ENCODE data around the gene ZNF580.
A peak's percentile ranks its signal among the peaks of the same experiment; 100 is the strongest.

Gene ZNF580, protein sequence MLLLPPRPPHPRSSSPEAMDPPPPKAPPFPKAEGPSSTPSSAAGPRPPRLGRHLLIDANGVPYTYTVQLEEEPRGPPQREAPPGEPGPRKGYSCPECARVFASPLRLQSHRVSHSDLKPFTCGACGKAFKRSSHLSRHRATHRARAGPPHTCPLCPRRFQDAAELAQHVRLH

DNA sequence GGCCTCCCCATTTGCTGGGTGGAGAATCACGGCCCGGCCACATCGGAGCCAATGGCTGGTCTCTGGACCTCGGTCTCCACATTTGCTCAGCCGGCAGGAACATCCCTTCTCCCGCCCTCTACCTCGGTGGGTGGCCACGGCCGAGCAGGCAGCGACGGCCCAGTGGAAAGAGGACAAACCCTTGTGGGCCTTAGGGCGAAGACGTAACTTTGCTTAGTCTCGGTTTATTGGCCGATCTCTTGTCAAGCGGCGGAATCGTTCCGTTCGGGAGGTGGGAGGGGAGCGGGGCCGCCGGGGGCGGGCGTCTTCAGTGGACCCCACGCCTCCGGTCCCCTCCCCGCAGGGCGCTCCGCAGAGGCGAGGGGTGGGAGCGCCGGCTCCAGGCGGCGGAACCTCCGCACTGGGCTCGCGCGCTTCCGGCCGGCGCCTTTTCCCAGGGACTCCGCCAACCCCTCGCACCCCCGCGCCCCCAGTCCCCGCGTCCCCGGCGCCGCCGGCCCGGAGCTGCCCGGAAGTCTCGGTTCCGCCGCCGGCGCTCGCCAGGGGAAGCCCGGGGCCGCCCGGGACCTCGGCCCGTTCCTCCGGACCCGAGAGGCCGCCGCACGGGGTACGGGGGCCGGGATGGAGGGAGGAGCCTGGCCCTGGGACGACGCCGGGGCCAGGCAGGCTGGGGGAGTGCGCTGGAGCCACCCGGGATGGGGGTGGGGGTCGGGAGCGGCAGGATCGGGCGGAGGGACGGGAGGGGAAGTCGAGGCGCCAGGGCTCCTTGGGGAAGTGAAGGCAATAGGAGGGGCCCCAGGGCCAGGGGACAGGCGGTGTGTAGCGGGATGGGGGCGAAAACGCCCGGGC, at the start of gene ZNF580:
TSS of gene ZNF580 (plus strand) at position 426 of the 849 bp plus-strand sequence. CDS start 1,507 bp downstream, outside the sequence.
- DNase-seq (ENCODE audit: low spot score) = peak; percentile 36

DNA sequence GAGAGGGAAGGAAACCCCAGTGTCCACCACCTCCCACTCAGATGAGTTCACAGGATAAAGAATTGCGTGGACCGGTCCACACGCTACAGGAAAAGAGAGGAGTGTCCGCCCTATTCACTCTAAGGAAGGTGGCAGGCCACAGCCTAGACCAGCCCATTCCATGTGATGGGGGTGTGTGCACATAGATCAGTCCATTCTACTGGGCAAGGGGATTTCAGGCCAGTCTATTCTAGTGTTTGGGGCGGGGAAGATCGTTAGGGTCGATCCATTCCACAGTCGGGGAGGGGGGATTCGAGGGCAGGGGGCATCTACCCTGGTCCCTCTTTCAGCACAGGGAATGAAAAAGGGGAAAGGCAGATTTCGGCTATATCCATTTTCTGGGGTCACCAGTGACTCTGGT, 49.2 kb upstream of the ZNF580 start:
- no peak for DNase-seq (ENCODE audit: low spot score)

DNA sequence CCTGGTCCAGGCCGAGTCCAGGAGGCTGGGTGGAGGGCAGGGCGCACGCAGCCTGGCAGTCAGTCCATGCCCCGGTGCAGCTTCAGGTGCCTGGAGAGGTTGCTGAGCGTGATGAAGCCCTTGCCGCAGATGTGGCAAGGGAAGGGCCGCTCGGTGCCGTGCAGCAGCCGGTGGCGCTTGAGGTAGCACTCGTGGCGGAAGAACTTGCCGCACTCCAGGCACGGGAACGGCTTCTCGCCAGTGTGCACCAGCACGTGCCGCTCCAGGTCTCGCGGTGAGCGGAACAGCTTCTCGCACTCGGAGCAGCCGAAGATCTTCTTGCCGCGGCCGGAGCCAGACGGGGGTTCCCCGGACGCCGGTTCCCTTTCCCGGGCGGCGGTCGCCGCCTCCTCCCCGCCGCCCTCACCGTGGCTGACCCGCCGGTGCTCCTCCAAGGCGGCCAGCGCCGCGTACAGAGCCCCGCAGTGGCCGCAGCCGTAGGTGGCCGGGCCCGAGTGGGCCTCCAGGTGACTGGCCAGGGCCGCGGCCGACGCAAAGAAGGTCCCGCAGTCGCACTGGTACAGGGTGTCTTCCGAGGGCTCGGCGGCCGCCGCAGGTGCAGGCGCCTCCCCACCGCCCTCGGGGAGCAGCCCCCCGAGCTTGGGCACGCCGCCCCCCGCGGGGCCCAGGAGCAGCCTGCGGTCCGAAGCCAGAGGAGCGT, 48.3 kb upstream of the ZNF580 start:
- no peak for DNase-seq (ENCODE audit: low spot score)

DNA sequence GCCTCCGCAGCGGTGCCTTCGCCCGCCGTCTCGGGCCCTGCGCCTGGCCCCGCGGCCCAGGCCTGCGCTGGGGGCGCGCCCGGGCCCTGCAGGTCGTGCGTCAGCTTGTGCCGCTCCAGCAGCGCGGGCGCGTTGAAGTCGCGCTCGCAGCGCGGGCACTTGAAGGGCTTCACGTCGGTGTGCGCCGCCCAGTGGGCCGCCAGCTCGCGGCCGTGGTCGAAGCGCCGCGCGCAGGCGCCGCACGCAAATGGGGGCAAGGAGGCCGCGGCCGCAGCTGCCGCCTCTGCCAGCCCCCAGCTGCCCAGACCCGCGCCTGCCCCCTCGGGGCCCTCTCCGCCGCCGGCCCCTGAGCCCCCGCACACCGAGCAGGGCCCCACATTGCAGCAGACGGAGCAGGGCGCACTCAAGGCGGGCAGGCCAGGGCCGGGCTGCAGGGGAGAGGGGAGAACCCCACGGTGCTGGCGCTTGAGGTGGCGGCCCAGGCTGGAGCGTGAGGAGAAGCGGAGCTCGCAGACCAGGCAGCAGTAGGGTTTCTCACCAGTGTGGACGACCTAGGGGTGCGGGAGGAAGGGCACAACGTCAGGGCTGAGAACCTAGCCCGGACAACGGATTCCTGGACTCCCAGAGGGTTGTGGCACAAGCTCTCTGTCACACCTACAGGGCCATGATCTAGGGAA, 47.6 kb upstream of the ZNF580 start:
- no peak for DNase-seq (ENCODE audit: low spot score)

DNA sequence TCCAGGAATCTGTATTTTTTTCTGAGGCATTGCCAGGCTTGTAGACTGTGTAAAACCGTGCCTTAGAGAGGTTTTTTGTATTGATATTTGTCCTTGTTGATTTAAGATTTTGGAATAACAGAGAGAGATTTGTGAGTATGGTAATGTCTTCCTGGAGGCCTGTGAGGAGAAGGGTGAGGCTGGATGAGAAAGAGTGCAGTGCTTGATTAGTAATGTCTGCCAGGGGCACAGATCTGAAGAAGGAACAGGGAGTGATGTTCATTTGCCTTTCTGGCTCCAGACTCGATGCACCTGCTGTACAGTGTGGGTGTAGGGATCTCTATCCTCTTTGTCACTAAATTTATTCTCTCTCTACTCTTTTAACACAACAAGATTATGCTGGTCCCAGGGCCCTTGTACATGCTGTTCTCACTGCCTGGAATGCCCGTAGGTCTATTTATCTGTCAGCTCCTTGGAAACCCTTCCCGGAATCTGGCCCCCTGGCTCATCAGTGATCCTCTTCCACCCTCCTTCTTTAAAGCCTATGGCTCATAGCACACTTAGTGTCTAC, 45.7 kb upstream of the ZNF580 start:
- no peak for DNase-seq (ENCODE audit: low spot score)

DNA sequence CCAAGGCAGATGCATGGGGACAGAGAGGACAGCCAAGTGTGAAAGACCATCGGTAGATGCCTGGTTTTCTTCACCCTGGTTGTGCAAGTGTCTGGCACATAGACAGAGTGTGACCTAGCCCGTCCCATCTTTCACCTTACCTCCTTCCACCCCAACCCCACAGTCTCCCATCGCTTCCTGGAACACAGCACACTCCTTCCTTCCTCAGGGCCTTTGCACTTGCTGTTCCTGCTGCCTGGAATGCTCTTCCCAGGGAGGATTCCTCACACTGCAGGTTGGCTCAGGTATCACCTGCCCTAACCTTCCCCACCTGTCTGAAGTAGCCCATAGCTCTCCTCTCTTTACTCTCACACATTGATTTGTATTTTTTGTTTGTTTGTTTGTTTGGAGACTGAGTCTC, 44.5 kb upstream of the ZNF580 start:
- no peak for DNase-seq (ENCODE audit: low spot score)

GRCh38 chr19:55597501-55597921, 43.3 kb upstream of the ZNF580 start:
- DNase-seq (ENCODE audit: low spot score) = no peak

DNA sequence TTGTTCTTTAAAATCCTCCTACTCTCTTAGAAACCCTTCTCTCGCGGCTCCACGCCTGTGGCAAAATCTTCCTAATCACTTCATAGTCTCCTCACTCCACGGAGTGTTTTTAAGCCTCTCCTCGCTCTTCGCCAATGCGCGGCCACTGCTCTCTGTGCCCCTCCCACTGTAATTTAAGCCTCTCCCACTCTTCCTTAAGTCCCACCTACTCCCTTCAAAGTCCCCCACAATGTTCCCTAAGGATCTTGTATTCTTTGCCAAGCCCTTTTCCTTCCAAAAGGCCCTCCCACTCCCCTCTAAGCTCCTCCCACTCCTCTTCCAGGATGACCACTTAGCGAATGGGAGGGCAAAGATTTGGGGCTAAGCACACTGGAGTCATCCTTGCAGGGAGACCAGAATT, 42.8 kb upstream of the ZNF580 start:
- DNase-seq (ENCODE audit: low spot score) = no peak

DNA sequence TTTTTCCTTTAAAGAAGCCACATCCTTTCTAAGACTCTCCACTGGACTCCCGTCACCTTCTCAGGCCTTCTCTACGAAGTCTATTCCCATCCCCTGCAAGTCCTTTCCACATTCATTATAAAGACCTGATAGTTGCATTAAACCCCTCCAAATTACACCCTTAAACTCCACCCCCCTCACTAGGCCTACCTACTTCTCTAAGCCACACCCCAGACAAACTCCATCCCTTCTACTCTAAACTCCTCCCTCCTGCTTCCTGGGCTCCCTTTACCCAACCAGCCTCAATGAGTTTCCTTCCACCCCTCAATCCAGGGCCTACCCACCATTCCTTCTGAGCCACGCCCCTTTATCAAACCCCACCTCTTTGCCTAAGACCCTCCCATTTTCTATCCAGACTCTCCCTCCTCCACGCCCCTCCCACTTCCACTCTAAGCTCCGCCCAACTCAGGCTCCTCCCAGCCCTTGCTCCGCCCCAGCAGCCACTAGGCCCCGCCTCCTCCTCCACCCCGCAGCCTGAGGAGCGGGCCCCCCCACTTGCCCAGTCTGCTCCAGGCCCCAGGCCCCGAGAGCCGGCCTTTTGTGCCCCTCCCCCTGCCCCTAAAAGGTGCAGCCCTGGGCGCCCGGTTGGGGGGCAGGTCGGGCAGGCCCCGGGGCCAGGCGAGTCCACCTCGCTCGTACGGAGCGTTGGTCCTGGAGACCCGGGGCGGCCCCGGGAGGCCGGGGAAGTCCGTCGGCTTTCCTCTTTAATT, 41.9 kb upstream of the ZNF580 start:
- DNase-seq (ENCODE audit: low spot score) = peak; percentile 94

- peak; percentile 96 for DNase-seq (ENCODE audit: low spot score)
Observed at GRCh38 chr19:55599468-55599841, 41.3 kb upstream of the ZNF580 start, which contains the start of gene FIZ1. Gene FIZ1 (minus strand): TSS chr19:55599517. CDS start chr19:55597865, 1,652 bp downstream.

GRCh38 chr19:55599842-55600661, 40.8 kb upstream of the ZNF580 start, which contains the start of gene ZNF524:
Gene ZNF524 (plus strand): TSS chr19:55600288. CDS start chr19:55602113, 1,825 bp downstream.
- peak; percentile 90 for DNase-seq (ENCODE audit: low spot score)

- DNase-seq (ENCODE audit: low spot score) = peak; percentile 41
Observed at GRCh38 chr19:55600662-55601028, 40.2 kb upstream of the ZNF580 start.

GRCh38 chr19:55601084-55601483, 39.7 kb upstream of the ZNF580 start:
- DNase-seq (ENCODE audit: low spot score) = peak; percentile 13

DNA sequence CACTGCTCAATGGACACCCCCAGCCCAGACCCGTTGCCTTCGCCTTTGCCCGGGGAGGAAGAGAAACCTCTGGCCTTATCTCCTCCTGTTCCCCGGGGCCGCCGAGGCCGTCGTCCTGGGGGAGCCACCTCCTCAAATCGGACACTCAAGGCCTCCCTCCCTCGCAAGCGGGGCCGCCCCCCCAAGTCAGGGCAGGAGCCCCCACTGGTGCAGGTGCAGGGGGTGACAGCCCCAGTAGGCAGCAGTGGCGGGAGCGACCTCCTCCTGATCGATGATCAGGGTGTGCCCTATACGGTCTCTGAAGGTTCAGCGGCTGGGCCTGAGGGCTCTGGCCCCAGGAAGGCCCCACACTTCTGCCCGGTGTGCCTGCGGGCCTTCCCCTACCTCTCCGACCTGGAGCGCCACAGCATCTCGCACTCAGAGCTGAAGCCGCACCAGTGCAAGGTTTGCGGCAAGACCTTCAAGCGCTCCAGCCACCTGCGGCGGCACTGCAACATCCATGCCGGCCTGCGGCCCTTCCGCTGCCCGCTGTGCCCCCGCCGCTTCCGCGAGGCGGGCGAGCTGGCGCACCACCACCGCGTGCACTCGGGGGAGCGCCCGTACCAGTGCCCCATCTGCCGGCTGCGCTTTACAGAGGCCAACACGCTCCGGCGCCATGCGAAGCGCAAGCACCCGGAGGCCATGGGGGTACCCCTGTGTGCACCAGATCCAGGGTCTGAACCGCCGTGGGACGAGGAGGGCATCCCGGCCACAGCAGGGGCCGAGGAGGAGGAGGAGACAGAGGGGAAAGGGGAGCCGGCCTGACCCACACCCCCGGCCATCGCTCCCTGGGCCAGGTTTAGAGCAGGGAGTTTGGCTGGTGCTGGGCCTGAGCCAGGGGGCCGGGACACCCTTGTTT, 38.4 kb upstream of the ZNF580 start:
- no peak for DNase-seq (ENCODE audit: low spot score)

DNA sequence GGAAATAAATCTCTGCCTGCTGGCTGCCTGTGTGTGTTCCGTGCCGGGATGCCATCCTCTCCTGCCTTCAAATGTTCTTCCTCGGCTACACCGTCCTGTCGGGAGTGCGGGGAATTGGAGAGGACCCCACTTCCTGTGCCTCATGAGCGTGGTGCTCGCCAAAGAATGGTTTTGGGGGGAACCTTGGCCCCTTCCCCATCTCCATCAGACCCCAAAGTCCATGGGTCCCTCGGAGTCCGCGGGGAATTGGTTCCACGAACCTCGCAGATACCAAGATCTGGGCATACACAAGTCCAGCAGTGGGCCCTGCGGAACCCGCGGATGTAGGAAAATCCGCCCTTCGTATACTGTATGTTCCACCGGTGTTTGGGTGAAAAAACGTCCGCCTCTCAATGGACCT, 37.7 kb upstream of the ZNF580 start:
- DNase-seq (ENCODE audit: low spot score) = no peak

GRCh38 chr19:55603581-55604292, 37.1 kb upstream of the ZNF580 start:
- DNase-seq (ENCODE audit: low spot score) = peak; percentile 32

DNA sequence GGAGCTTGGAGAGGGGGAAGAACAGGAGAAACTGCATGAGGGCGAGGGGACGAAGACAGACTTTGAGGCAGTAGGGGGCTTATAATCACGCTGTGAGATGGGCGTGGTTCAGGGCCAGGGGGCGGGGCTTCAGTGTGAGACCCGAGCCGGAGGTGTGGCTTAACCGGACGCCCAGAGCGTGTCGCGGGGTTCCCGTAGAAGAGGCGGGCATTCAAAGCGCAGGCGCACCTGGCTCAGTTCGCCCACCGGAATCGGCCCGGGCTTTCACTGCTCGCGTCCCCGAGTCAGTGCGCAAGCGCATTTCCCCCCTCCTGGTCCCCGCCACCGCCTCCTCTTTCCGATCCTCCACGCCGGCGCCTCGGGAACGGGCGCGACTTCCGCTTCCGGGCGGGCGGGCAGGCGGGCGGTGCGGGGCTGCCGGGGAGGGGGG, 35.6 kb upstream of the ZNF580 start:
- DNase-seq (ENCODE audit: low spot score) = peak; percentile 83

DNA sequence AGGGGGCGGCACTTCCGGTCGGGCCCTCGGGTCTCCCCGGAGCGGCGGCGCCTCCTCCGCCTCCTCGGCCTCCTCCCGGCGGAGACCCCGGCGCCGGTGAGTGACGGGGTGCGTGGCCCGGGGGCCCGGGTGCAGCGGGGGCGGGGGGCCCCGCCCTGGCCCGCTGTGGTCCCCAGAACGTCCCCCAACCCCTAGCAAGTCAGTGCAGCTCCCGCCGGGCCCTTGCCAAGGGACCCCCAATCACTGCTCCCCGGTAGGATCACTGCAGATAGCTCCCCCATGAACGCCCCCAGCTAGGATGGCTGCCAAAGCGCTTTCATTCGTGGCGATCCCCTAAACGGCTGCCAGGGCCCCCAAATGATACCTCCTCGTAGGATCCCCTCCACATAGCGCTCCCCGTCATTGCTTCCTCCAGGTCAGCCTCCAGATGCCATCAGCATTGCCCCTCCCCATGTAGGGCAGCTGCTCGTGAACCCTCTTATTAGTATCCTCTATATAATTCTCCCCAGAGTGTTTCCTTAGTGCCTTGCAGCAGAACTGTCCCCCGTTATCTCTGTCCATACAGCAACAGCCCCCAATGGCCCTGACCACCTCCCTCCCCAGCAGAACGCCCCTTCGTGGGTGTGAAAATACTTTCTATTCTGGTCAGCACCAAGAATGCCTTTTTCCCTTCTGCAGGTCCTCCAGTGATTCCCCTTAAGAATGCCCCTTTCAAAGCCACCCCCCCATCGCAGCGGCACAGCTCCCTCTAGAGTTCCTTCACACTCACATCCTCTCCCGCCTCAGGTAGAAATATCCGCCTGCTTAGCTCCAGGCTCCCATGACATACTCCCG, 34.9 kb upstream of the ZNF580 start, which contains the start of gene ZNF865:
TSS of gene ZNF865 (plus strand) at position 11 of the 834 bp plus-strand sequence. CDS start 7,972 bp downstream, outside the sequence.
- peak; percentile 65 for DNase-seq (ENCODE audit: low spot score)
